K562 (cell line): ENCODE measurements around the gene CCT8L2. TPM values are rescaled to one million over a fixed set of nuclear protein-coding genes. Genes with fewer than 3 reads are reported as not detected.

ENCODE experiments used
- ATAC-seq: fragments of 200-7000 bp; cut with Tn5 transposase; 3 replicates; pipeline ENCODE4 v1.9.1; 2020; ENCODE audit warnings: moderate library complexity
- BruUV-seq: library from RNA; stranded (reverse); fragments of 400-500 nt; replicated peaks from 2 replicates; lab custom pipeline; 2021; lab: Mats Ljungman, UMichigan
- CTCF ChIA-PET: fragments of 300-600 bp; formaldehyde crosslinking; extraction: SDS; loops from one replicate; lab custom pipeline; 2021; ENCODE audit warnings: low intra/inter-chr PET ratio; lab: Yijun Ruan, JAX
- POLR2A ChIA-PET: fragments of 300-600, 350-650 bp; sonication (Branson Sonifier 250); formaldehyde crosslinking; extraction: SDS; loops from one replicate; lab custom pipeline; 2021; ENCODE audit warnings: antibody characterized with exemption, inconsistent platforms; lab: Yijun Ruan, JAX
- DNase-seq, 4 experiments: peaks; one replicate each; pipeline versions ENCODE4 v3.0.0 to v3.0.0-alpha.2; 2011 to 2018; ENCODE audit warnings: low spot score in 3 of 4, mixed read lengths in 3 of 4; ENCODE audit errors: extremely low read depth in 1 of 4
- FAIRE-seq: peaks from 2 replicates; lab custom pipeline; 2011; peaks lifted over from hg19 to GRCh38; lab: Jason Lieb, UNC
- H2AFZ ChIP-seq: 2 replicates; pipeline ENCODE4 v1.6.0; 2011; ENCODE audit warnings: low read depth, low read length, control low read depth, inconsistent platforms
- H3K27ac ChIP-seq: fragments of 200-600 bp; 3 replicates; pipeline ENCODE4 v1.8.0; 2011; ENCODE audit warnings: low read depth, mild to moderate bottlenecking, control low read depth, inconsistent platforms, low read length, moderate library complexity, mixed read lengths; ENCODE audit errors: extremely low read depth
- H3K27me3 ChIP-seq, 2 experiments: fragments of 300-600 bp in 1 of 2; 2 replicates in 1 of 2; 3 replicates in 1 of 2; pipeline versions ENCODE4 v1.6.0 to v1.8.0; 2011; ENCODE audit warnings: inconsistent platforms in 2 of 2, low read length in 2 of 2, mild to moderate bottlenecking in 1 of 2, mixed read lengths in 1 of 2, moderate library complexity in 1 of 2; ENCODE audit not compliant: control insufficient read depth in 2 of 2, insufficient read depth in 2 of 2
- H3K36me3 ChIP-seq: fragments of 300-600 bp; 3 replicates; pipeline ENCODE4 v1.8.0; 2011; ENCODE audit warnings: mild to moderate bottlenecking, low read length, inconsistent platforms; ENCODE audit not compliant: control insufficient read depth, insufficient read depth
- H3K4me1 ChIP-seq, 2 experiments: fragments of 200-600 bp in 1 of 2; replicated peaks in 1 of 2; 2 replicates in 1 of 2; 3 replicates in 1 of 2; pipeline versions ENCODE4 v1.5.1 to v1.8.0; 2011; ENCODE audit warnings: inconsistent platforms in 2 of 2, low read length in 2 of 2, mild to moderate bottlenecking in 1 of 2, mixed read lengths in 1 of 2, moderate library complexity in 1 of 2; ENCODE audit not compliant: control insufficient read depth in 2 of 2, insufficient read depth in 2 of 2
- H3K4me2 ChIP-seq: 2 replicates; pipeline ENCODE4 v1.6.1; 2011; ENCODE audit warnings: low read length, control low read depth, inconsistent platforms, mixed read lengths; ENCODE audit not compliant: insufficient read depth
- H3K4me3 ChIP-seq: fragments of 200-600 bp; sonication (generic), shearing (Covaris generic); 2 replicates; pipeline ENCODE4 v1.5.1; 2016; ENCODE audit warnings: control low read depth, inconsistent platforms
- H3K79me2 ChIP-seq: fragments of 200-600 bp; 3 replicates; pipeline ENCODE4 v1.8.0; 2011; ENCODE audit warnings: low read length, inconsistent platforms; ENCODE audit not compliant: control insufficient read depth, insufficient read depth
- H3K9ac ChIP-seq, 2 experiments: 2 replicates each; pipeline versions ENCODE4 v1.6.0 to v1.6.1; 2011; ENCODE audit warnings: low read depth in 2 of 2, low read length in 2 of 2, control low read depth in 1 of 2, inconsistent platforms in 1 of 2, mild to moderate bottlenecking in 1 of 2, mixed read lengths in 1 of 2; ENCODE audit not compliant: insufficient read depth in 1 of 2
- H3K9me1 ChIP-seq: one replicate; pipeline ENCODE4 v1.6.0; 2011; ENCODE audit warnings: inconsistent platforms, mild to moderate bottlenecking, low read length, moderate library complexity; ENCODE audit not compliant: control insufficient read depth, insufficient read depth
- H3K9me3 ChIP-seq: replicated peaks from 2 replicates; pipeline ENCODE4 v1.5.1; 2011; ENCODE audit warnings: low read depth, low read length, inconsistent platforms; ENCODE audit not compliant: control insufficient read depth, insufficient read depth
- H4K20me1 ChIP-seq: replicated peaks from 2 replicates; pipeline ENCODE4 v1.6.1; 2011; ENCODE audit warnings: low read length, inconsistent platforms, mixed read lengths; ENCODE audit not compliant: control insufficient read depth, insufficient read depth
- CCAR2 ChIP-seq: fragments of 200-400 bp; formaldehyde crosslinking; IDR thresholded peaks from 2 replicates; pipeline ENCODE4 v1.6.1; 2017; ENCODE audit warnings: mild to moderate bottlenecking, low read depth, low read length
- ETS2 ChIP-seq: IDR thresholded peaks from 2 replicates; pipeline ENCODE4 v1.6.1; 2016; ENCODE audit warnings: borderline replicate concordance, missing genetic modification characterization, mild to moderate bottlenecking, moderate library complexity, missing compliant biosample characterization; ENCODE audit not compliant: poor library complexity, severe bottlenecking
- FOXJ3 ChIP-seq: sonication (generic); formaldehyde crosslinking; IDR thresholded peaks from 2 replicates; pipeline ENCODE4 v1.4.0; 2020; ENCODE audit warnings: mild to moderate bottlenecking, missing genetic modification reagents
- FUS ChIP-seq: fragments of 200-400 bp; formaldehyde crosslinking; optimal IDR thresholded peaks from 2 replicates; pipeline ENCODE3; 2017; ENCODE audit warnings: low read depth, low read length
- MEIS2 ChIP-seq: fragments of 450-650 bp; IDR thresholded peaks from 2 replicates; pipeline ENCODE4 v1.6.1; 2014; ENCODE audit warnings: mild to moderate bottlenecking; ENCODE audit not compliant: partially characterized antibody
- PCBP1 ChIP-seq: fragments of 200-400 bp; formaldehyde crosslinking; IDR thresholded peaks from 2 replicates; pipeline ENCODE4 v1.6.1; 2018; ENCODE audit warnings: mild to moderate bottlenecking, low read depth, low read length; ENCODE audit not compliant: poor library complexity, severe bottlenecking
- PHF8 ChIP-seq: fragments of 200-600 bp; sonication (generic); IDR thresholded peaks from 2 replicates; pipeline ENCODE4 v1.6.1; 2012; ENCODE audit warnings: mixed run types, mild to moderate bottlenecking, inconsistent platforms, low read length, moderate library complexity, borderline replicate concordance
- RBBP5 ChIP-seq: fragments of 200-600 bp; sonication (generic); IDR thresholded peaks from 2 replicates; pipeline ENCODE4 v1.6.1; 2012; ENCODE audit warnings: borderline replicate concordance, mild to moderate bottlenecking, low read length, control low read depth, inconsistent platforms; ENCODE audit not compliant: insufficient read depth, poor library complexity, severe bottlenecking
- RBM34 ChIP-seq: fragments of 200-400 bp; formaldehyde crosslinking; IDR thresholded peaks from 2 replicates; pipeline ENCODE4 v1.6.1; 2018; ENCODE audit warnings: low read length, borderline replicate concordance; ENCODE audit not compliant: insufficient read depth
- SIN3B ChIP-seq: fragments of 450-650 bp; IDR thresholded peaks from 2 replicates; pipeline ENCODE4 v1.6.1; 2017; ENCODE audit warnings: low read depth, mild to moderate bottlenecking, moderate library complexity
- SP1 ChIP-seq: sonication (generic); formaldehyde crosslinking; IDR thresholded peaks from 2 replicates; pipeline ENCODE4 v1.8.1; 2022; ENCODE audit warnings: mild to moderate bottlenecking, missing genetic modification reagents
- TGIF2 ChIP-seq: sonication (generic); formaldehyde crosslinking; IDR thresholded peaks from 2 replicates; pipeline ENCODE4 v1.8.1; 2022; ENCODE audit warnings: mild to moderate bottlenecking, missing genetic modification reagents, moderate library complexity
- ZFPM2 ChIP-seq: fragments of 250-450 bp; sonication (Bioruptor Pico); IDR thresholded peaks from 2 replicates; pipeline ENCODE4 v1.5.1; 2022; ENCODE audit warnings: mild to moderate bottlenecking
- ZFX ChIP-seq: sonication (generic); formaldehyde crosslinking; IDR thresholded peaks from 2 replicates; pipeline ENCODE4 v1.8.0; 2022; ENCODE audit warnings: mild to moderate bottlenecking, missing genetic modification reagents, moderate library complexity
- ZNF232 ChIP-seq: sonication (generic); formaldehyde crosslinking; IDR thresholded peaks from 2 replicates; pipeline ENCODE4 v1.8.0; 2022; ENCODE audit warnings: mild to moderate bottlenecking, missing genetic modification reagents
- ZNF589 ChIP-seq: fragments of 200-800 bp; sonication (Bioruptor generic); IDR thresholded peaks from 2 replicates; pipeline ENCODE4 v1.6.1; 2016; ENCODE audit warnings: low read depth, missing genetic modification characterization, missing compliant biosample characterization
- WGBS: fragments of 100-300 bp; shearing (Covaris generic); methylation state at CpG from one replicate; pipeline ENCODE4 v1.1.6; 2016; ENCODE audit warnings: low coverage, mixed read lengths; ENCODE audit not compliant: insufficient coverage; ENCODE audit errors: missing lambda C conversion rate; 5-methylcytosine and 5-hydroxymethylcytosine counted together
- in situ Hi-C: fragments of 300-500 bp; cut with MboI; formaldehyde crosslinking; loops from 4 replicates; pipeline ENCODE4 v1.15.0; 2018; ENCODE audit warnings: inconsistent platforms, mixed read lengths
- intact Hi-C: fragments of 100-400 bp; cut with micrococcal nuclease; formaldehyde crosslinking; loops from 2 replicates; pipeline ENCODE4 v1.14.2; 2022
- polyA plus RNA-seq, 8 experiments: library from polyadenylated mRNA; depleted of rRNA in 4 of 8; stranded (reverse) in 5 of 8; unstranded in 3 of 8; fragments of >200 nt; fragmentation: Nextera tagmentation in 2 of 8; fragmentation: Illumina TruSeq in 1 of 8; extraction: Ambion mirVana in 2 of 8; extraction: Trizol in 1 of 8; gene quantifications; 2 replicates each; pipeline versions ENCODE4 v1.2.1 to v1.2.3, GENCODE V29; 2011 to 2014; ENCODE audit warnings: inconsistent platforms in 1 of 8, missing spikeins in 1 of 8
- total RNA-seq, 7 experiments: library from RNA; depleted of rRNA in 6 of 7; stranded (reverse); fragments of >200 nt in 6 of 7; fragmentation: Illumina TruSeq in 2 of 7; extraction: Trizol in 2 of 7; gene quantifications; 2 replicates each; pipeline versions ENCODE4 v1.2.1 to v1.2.3, GENCODE V29; 2011 to 2021; ENCODE audit warnings: low replicate concordance in 1 of 7
- TF ChIP-seq, protein P1 (sequence below), 2 experiments: IDR thresholded peaks; 2 replicates each; pipeline ENCODE4 v1.6.1; 2012; ENCODE audit warnings: improper control_type of control experiment in 2 of 2, low read depth in 2 of 2, low read length in 2 of 2, borderline replicate concordance in 1 of 2

CCT8L2 gene
- total and polyA plus RNA-seq, 9 of the 15 experiments (the other 6 are each of a cell fraction or from before 2014, with no cell fraction given) = 0.13 TPM; not detected in 8

DNA sequence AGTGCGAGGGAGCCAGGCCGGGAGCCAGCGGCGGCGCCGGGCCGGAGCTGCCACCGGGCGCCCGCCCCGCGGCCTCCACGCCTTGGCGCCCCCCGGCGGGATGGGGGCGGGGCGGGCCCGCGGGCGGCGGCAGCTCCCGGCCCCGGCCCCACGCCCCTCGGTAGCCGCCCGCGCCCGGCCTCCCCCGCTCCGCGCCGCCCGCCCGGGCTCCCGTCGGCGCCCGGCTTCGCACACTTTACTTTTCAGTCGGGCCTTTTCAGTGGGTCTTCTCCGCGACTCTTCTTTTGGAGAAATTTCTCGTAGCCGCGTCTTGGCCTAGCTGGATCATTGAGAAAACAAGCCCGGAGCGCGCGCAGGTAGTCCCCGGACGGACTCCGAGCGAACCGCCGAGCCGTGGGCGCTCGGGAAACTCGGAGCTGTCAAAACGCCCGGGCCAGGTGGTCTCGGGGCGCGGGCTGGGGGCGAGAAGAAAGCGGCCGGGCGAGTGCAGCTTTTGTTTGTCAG lies 9.7 kb upstream of the CCT8L2 start (continued):
- TF ChIP-seq, protein P1, sequence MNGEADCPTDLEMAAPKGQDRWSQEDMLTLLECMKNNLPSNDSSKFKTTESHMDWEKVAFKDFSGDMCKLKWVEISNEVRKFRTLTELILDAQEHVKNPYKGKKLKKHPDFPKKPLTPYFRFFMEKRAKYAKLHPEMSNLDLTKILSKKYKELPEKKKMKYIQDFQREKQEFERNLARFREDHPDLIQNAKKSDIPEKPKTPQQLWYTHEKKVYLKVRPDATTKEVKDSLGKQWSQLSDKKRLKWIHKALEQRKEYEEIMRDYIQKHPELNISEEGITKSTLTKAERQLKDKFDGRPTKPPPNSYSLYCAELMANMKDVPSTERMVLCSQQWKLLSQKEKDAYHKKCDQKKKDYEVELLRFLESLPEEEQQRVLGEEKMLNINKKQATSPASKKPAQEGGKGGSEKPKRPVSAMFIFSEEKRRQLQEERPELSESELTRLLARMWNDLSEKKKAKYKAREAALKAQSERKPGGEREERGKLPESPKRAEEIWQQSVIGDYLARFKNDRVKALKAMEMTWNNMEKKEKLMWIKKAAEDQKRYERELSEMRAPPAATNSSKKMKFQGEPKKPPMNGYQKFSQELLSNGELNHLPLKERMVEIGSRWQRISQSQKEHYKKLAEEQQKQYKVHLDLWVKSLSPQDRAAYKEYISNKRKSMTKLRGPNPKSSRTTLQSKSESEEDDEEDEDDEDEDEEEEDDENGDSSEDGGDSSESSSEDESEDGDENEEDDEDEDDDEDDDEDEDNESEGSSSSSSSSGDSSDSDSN (IDR thresholded peaks at IDR 0.05; ENCODE audit: borderline replicate concordance in 1 of 2, low read depth in 2 of 2, low read length in 2 of 2) = peak in 1 of 2 experiments; percentile 90; a peak in 2 of 4 replicates
- TF ChIP-seq ZNF232 (CRISPR knock-in tag) (0 out of 2 replicates have a peak, but pooled peaks have one; percentile 21), SIN3B (0 out of 2 replicates have a peak, but pooled peaks have one; percentile 26), PHF8 (peak; percentile 14; the same call in 1 of the 2 replicates)

- peaks cover 22% of the 10 kb centered on the region in 2 experiments; a peak in 4 of 5 replicates for H3K4me1 ChIP-seq
- in situ Hi-C loops = no loop called here
- peak overlapping the region; percentile 89 for H3K27ac ChIP-seq
- no peaks in the 10 kb centered on the region; the same call in 1 of the 2 replicates for H4K20me1 ChIP-seq
- H3K4me3 ChIP-seq = peak overlapping the region; percentile 73
- DNase-seq = peak; percentile 92 to 97 (median 94)
- H3K9me3 ChIP-seq = no peaks in the 10 kb centered on the region
- peak overlapping the region; percentile 80 to 98; a peak in 3 of 4 replicates for H3K9ac ChIP-seq
- FAIRE-seq = no peak
- no peaks in the 10 kb centered on the region for H3K27me3 ChIP-seq
- 7% methylated on average over 66 of the region's 100 CpGs for WGBS
- H3K9me1 ChIP-seq = no peaks in the 10 kb centered on the region
- peaks cover 2% of the 10 kb centered on the region; the same call in 1 of the 3 replicates for H3K36me3 ChIP-seq
- H2AFZ ChIP-seq = peak overlapping the region; percentile 69
- BruUV-seq = no TSS peak
- peak; percentile 48 for ATAC-seq
- POLR2A ChIA-PET = interaction anchor here (0.6 to 4.6 kb wide), 4 partner anchors 10 to 182 kb away, joined by 3 to 14 read pairs (median 6); no protein-coding TSS in a partner anchor
- intact Hi-C loops = no loop called here
- H3K4me2 ChIP-seq = peak overlapping the region; percentile 67
- CTCF ChIA-PET = no interaction called here
- H3K79me2 ChIP-seq = peaks cover 48% of the 10 kb centered on the region
- TF ChIP-seq RBM34 (no peak), TGIF2 (CRISPR knock-in tag) (peak; percentile 10; the same call in 1 of the 2 replicates), FUS (peak; percentile 27), ZFX (CRISPR knock-in tag) (peak; percentile 77), ETS2 (no peak), ZNF589 (CRISPR knock-in tag) (no peak; the same call in 1 of the 2 replicates), MEIS2 (peak; percentile 16), CCAR2 (no peak), SP1 (peak; percentile 20; the same call in 1 of the 2 replicates), ZFPM2 (CRISPR knock-in tag) (peak; percentile 35; the same call in 1 of the 2 replicates), PCBP1 (peak; percentile 90), FOXJ3 (CRISPR knock-in tag) (no peak), RBBP5 (peak; percentile 95)
These were observed 9.0 kb upstream of the CCT8L2 start for GRCh38 chr22:16601437-16602223.
